K562 (cell line): ENCODE data around the gene SLC3A2. TPM values are rescaled to one million over a fixed set of nuclear protein-coding genes. Genes with fewer than 3 reads are reported as not detected.

ENCODE experiments used
- ATAC-seq: fragments of 200-7000 bp; cut with Tn5 transposase; 3 replicates; pipeline ENCODE4 v1.9.1; 2020; ENCODE audit warnings: moderate library complexity
- BruUV-seq: library from RNA; stranded (reverse); fragments of 400-500 nt; replicated peaks from 2 replicates; lab custom pipeline; 2021; lab: Mats Ljungman, UMichigan
- CTCF ChIA-PET: fragments of 300-600 bp; formaldehyde crosslinking; extraction: SDS; loops from one replicate; lab custom pipeline; 2021; ENCODE audit warnings: low intra/inter-chr PET ratio; lab: Yijun Ruan, JAX
- POLR2A ChIA-PET: fragments of 300-600, 350-650 bp; sonication (Branson Sonifier 250); formaldehyde crosslinking; extraction: SDS; loops from one replicate; lab custom pipeline; 2021; ENCODE audit warnings: antibody characterized with exemption, inconsistent platforms; lab: Yijun Ruan, JAX
- DNase-seq, 4 experiments: peaks; one replicate each; pipeline versions ENCODE4 v3.0.0 to v3.0.0-alpha.2; 2011 to 2018; ENCODE audit warnings: low spot score in 3 of 4, mixed read lengths in 3 of 4; ENCODE audit errors: extremely low read depth in 1 of 4
- FAIRE-seq: peaks from 2 replicates; lab custom pipeline; 2011; peaks lifted over from hg19 to GRCh38; lab: Jason Lieb, UNC
- H2AFZ ChIP-seq: 2 replicates; pipeline ENCODE4 v1.6.0; 2011; ENCODE audit warnings: low read depth, low read length, control low read depth, inconsistent platforms
- H3K27ac ChIP-seq: fragments of 200-600 bp; 3 replicates; pipeline ENCODE4 v1.8.0; 2011; ENCODE audit warnings: low read depth, mild to moderate bottlenecking, control low read depth, inconsistent platforms, low read length, moderate library complexity, mixed read lengths; ENCODE audit errors: extremely low read depth
- H3K27me3 ChIP-seq, 2 experiments: fragments of 300-600 bp in 1 of 2; 2 replicates in 1 of 2; 3 replicates in 1 of 2; pipeline versions ENCODE4 v1.6.0 to v1.8.0; 2011; ENCODE audit warnings: inconsistent platforms in 2 of 2, low read length in 2 of 2, mild to moderate bottlenecking in 1 of 2, mixed read lengths in 1 of 2, moderate library complexity in 1 of 2; ENCODE audit not compliant: control insufficient read depth in 2 of 2, insufficient read depth in 2 of 2
- H3K36me3 ChIP-seq: fragments of 300-600 bp; 3 replicates; pipeline ENCODE4 v1.8.0; 2011; ENCODE audit warnings: mild to moderate bottlenecking, low read length, inconsistent platforms; ENCODE audit not compliant: control insufficient read depth, insufficient read depth
- H3K4me1 ChIP-seq, 2 experiments: fragments of 200-600 bp in 1 of 2; replicated peaks in 1 of 2; 2 replicates in 1 of 2; 3 replicates in 1 of 2; pipeline versions ENCODE4 v1.5.1 to v1.8.0; 2011; ENCODE audit warnings: inconsistent platforms in 2 of 2, low read length in 2 of 2, mild to moderate bottlenecking in 1 of 2, mixed read lengths in 1 of 2, moderate library complexity in 1 of 2; ENCODE audit not compliant: control insufficient read depth in 2 of 2, insufficient read depth in 2 of 2
- H3K4me2 ChIP-seq: 2 replicates; pipeline ENCODE4 v1.6.1; 2011; ENCODE audit warnings: low read length, control low read depth, inconsistent platforms, mixed read lengths; ENCODE audit not compliant: insufficient read depth
- H3K4me3 ChIP-seq: fragments of 200-600 bp; sonication (generic), shearing (Covaris generic); 2 replicates; pipeline ENCODE4 v1.5.1; 2016; ENCODE audit warnings: control low read depth, inconsistent platforms
- H3K79me2 ChIP-seq: fragments of 200-600 bp; 3 replicates; pipeline ENCODE4 v1.8.0; 2011; ENCODE audit warnings: low read length, inconsistent platforms; ENCODE audit not compliant: control insufficient read depth, insufficient read depth
- H3K9ac ChIP-seq, 2 experiments: 2 replicates each; pipeline versions ENCODE4 v1.6.0 to v1.6.1; 2011; ENCODE audit warnings: low read depth in 2 of 2, low read length in 2 of 2, control low read depth in 1 of 2, inconsistent platforms in 1 of 2, mild to moderate bottlenecking in 1 of 2, mixed read lengths in 1 of 2; ENCODE audit not compliant: insufficient read depth in 1 of 2
- H3K9me1 ChIP-seq: one replicate; pipeline ENCODE4 v1.6.0; 2011; ENCODE audit warnings: inconsistent platforms, mild to moderate bottlenecking, low read length, moderate library complexity; ENCODE audit not compliant: control insufficient read depth, insufficient read depth
- H3K9me3 ChIP-seq: replicated peaks from 2 replicates; pipeline ENCODE4 v1.5.1; 2011; ENCODE audit warnings: low read depth, low read length, inconsistent platforms; ENCODE audit not compliant: control insufficient read depth, insufficient read depth
- H4K20me1 ChIP-seq: replicated peaks from 2 replicates; pipeline ENCODE4 v1.6.1; 2011; ENCODE audit warnings: low read length, inconsistent platforms, mixed read lengths; ENCODE audit not compliant: control insufficient read depth, insufficient read depth
- ADNP ChIP-seq: fragments of 200-800 bp; sonication (Bioruptor generic); IDR thresholded peaks from 2 replicates; pipeline ENCODE4 v1.6.1; 2016; ENCODE audit warnings: missing genetic modification characterization, missing compliant biosample characterization
- CBFA2T3 ChIP-seq: fragments of 450-650 bp; IDR thresholded peaks from 2 replicates; pipeline ENCODE4 v1.6.1; 2017
- CTBP1 ChIP-seq: fragments of 450-650 bp; IDR thresholded peaks from 2 replicates; pipeline ENCODE4 v1.6.1; 2016; ENCODE audit warnings: borderline replicate concordance
- DPF2 ChIP-seq: fragments of 450-650 bp; IDR thresholded peaks from 2 replicates; pipeline ENCODE4 v1.6.1; 2016
- FOXA3 ChIP-seq, 2 experiments: fragments of 450-650 bp in 1 of 2; sonication (generic) in 1 of 2; formaldehyde crosslinking; IDR thresholded peaks in 1 of 2; conservative IDR thresholded peaks in 1 of 2; 2 replicates each; pipeline versions ENCODE4 v1.4.0 to v1.8.0; 2020 to 2022; ENCODE audit warnings: mild to moderate bottlenecking in 2 of 2, missing genetic modification reagents in 1 of 2
- FUS ChIP-seq: fragments of 200-400 bp; formaldehyde crosslinking; optimal IDR thresholded peaks from 2 replicates; pipeline ENCODE3; 2017; ENCODE audit warnings: low read depth, low read length
- MAFF ChIP-seq: IDR thresholded peaks from 2 replicates; pipeline ENCODE4 v1.6.1; 2012; ENCODE audit warnings: low read length, improper control_type of control experiment
- MEF2A ChIP-seq: IDR thresholded peaks from 2 replicates; pipeline ENCODE4 v1.6.1; 2011; ENCODE audit warnings: low read depth, mild to moderate bottlenecking, low read length, moderate library complexity; ENCODE audit not compliant: control insufficient read depth
- NCOA4 ChIP-seq: fragments of 450-650 bp; IDR thresholded peaks from 2 replicates; pipeline ENCODE4 v1.6.1; 2018; ENCODE audit warnings: mild to moderate bottlenecking; ENCODE audit not compliant: partially characterized antibody
- NFE2 ChIP-seq: IDR thresholded peaks from 2 replicates; pipeline ENCODE4 v1.6.1; 2014; ENCODE audit warnings: antibody characterized with exemption, low read depth
- NRF1 ChIP-seq, 2 experiments: fragments of 450-650 bp; IDR thresholded peaks in 1 of 2; conservative IDR thresholded peaks in 1 of 2; 2 replicates each; pipeline ENCODE4 v1.6.1; 2014; ENCODE audit warnings: mild to moderate bottlenecking in 2 of 2
- PRPF4 ChIP-seq: fragments of 200-400 bp; formaldehyde crosslinking; IDR thresholded peaks from one replicate; pipeline ENCODE4 v1.6.1; 2017; ENCODE audit warnings: low read length, low read depth, mild to moderate bottlenecking; ENCODE audit not compliant: insufficient read depth, poor library complexity, severe bottlenecking
- XRCC3 ChIP-seq: fragments of 450-650 bp; IDR thresholded peaks from 2 replicates; pipeline ENCODE4 v1.6.1; 2017; ENCODE audit warnings: mild to moderate bottlenecking, moderate library complexity
- ZNF384 ChIP-seq: IDR thresholded peaks from 2 replicates; pipeline ENCODE4 v1.6.1; 2012; ENCODE audit warnings: low read depth, low read length, improper control_type of control experiment
- ZNF644 ChIP-seq: fragments of 200-800 bp; sonication (Bioruptor generic); IDR thresholded peaks from 2 replicates; pipeline ENCODE4 v1.6.1; 2016; ENCODE audit warnings: low read depth, missing genetic modification characterization, missing compliant biosample characterization
- ZNF707 ChIP-seq: fragments of 250-450 bp; sonication (Bioruptor Pico); conservative IDR thresholded peaks from 2 replicates; pipeline ENCODE4 v1.8.0; 2022; ENCODE audit warnings: inconsistent platforms, mild to moderate bottlenecking, moderate library complexity
- WGBS: fragments of 100-300 bp; shearing (Covaris generic); methylation state at CpG from one replicate; pipeline ENCODE4 v1.1.6; 2016; ENCODE audit warnings: low coverage, mixed read lengths; ENCODE audit not compliant: insufficient coverage; ENCODE audit errors: missing lambda C conversion rate; 5-methylcytosine and 5-hydroxymethylcytosine counted together
- in situ Hi-C: fragments of 300-500 bp; cut with MboI; formaldehyde crosslinking; loops from 4 replicates; pipeline ENCODE4 v1.15.0; 2018; ENCODE audit warnings: inconsistent platforms, mixed read lengths
- intact Hi-C: fragments of 100-400 bp; cut with micrococcal nuclease; formaldehyde crosslinking; loops from 2 replicates; pipeline ENCODE4 v1.14.2; 2022
- polyA plus RNA-seq, 8 experiments: library from polyadenylated mRNA; depleted of rRNA in 4 of 8; stranded (reverse) in 5 of 8; unstranded in 3 of 8; fragments of >200 nt; fragmentation: Nextera tagmentation in 2 of 8; fragmentation: Illumina TruSeq in 1 of 8; extraction: Ambion mirVana in 2 of 8; extraction: Trizol in 1 of 8; gene quantifications; 2 replicates each; pipeline versions ENCODE4 v1.2.1 to v1.2.3, GENCODE V29; 2011 to 2014; ENCODE audit warnings: inconsistent platforms in 1 of 8, missing spikeins in 1 of 8
- total RNA-seq, 7 experiments: library from RNA; depleted of rRNA in 6 of 7; stranded (reverse); fragments of >200 nt in 6 of 7; fragmentation: Illumina TruSeq in 2 of 7; extraction: Trizol in 2 of 7; gene quantifications; 2 replicates each; pipeline versions ENCODE4 v1.2.1 to v1.2.3, GENCODE V29; 2011 to 2021; ENCODE audit warnings: low replicate concordance in 1 of 7
- TF ChIP-seq, protein P1 (sequence below): fragments of 450-650 bp; formaldehyde crosslinking; IDR thresholded peaks from 2 replicates; pipeline ENCODE4 v1.4.0; 2022; ENCODE audit warnings: missing genetic modification characterization
- TF ChIP-seq, protein P2 (sequence below): fragments of 450-650 bp; IDR thresholded peaks from 2 replicates; pipeline ENCODE4 v1.6.1; 2016
- TF ChIP-seq, protein P3 (sequence below): fragments of 450-650 bp; IDR thresholded peaks from 2 replicates; pipeline ENCODE4 v1.6.1; 2016; ENCODE audit warnings: antibody characterized with exemption

SLC3A2 gene
- total and polyA plus RNA-seq, 9 of the 15 experiments (the other 6 are each of a cell fraction or from before 2014, with no cell fraction given), result 20.0 to 296 (median 214) TPM

DNA sequence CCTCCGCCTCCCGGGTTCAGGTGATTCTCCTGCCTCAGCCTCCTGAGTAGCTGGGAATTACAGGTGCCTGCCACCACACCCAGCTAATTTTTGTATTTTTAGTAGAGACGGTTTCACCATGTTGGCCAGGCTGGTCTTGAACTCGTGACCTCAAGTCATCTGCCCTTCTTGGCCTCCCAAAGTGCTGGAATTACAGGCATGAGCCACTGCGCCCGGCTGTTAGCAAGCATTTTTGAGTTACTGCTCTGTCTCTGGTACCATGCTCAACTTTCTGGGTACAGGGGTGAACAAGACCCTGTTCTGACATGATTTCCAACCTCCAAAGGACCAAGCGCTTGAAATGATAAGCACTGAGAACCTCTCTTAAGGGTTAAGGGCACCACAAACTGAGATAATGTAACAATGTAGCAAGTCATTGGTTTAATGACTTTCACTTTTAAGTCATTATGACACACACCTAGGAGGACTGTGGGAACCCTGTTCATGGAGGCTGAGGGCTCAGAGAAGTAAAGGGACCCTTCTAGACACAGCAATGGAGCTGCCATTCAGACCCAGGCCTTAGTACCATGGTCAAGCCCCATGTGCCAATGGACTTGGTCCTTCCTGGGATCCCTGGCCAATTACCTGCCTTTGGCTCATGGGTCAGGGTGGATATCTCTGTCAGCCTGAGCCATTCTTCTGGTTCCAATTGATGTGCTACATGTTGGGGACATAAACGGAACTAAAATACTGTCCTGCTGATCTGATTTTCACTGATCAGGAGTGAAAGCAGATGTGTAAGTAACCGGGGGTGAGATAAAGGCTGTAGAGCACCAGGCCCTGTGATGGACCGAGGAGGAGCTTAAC, 11.6 kb downstream of the SLC3A2 start:
- Histone ChIP-seq H3K9me1 (no peaks in the 10 kb centered on the region), H3K4me3 (no peak overlapping the region), H3K9me3 (no peaks in the 10 kb centered on the region), H3K9ac (no peak overlapping the region; a peak in 1 of 4 replicates), H4K20me1 (peaks cover 22% of the 10 kb centered on the region), H3K79me2 (peaks cover 3% of the 10 kb centered on the region; the same call in 1 of the 3 replicates), H3K27ac (peak overlapping the region; percentile 34; the same call in 1 of the 3 replicates), H3K4me2 (peak overlapping the region; percentile 54; the same call in 1 of the 2 replicates), H3K36me3 (peaks cover 23% of the 10 kb centered on the region), H3K4me1 (peaks cover 39 to 44% of the 10 kb centered on the region in 2 experiments), H2AFZ (no peak overlapping the region), H3K27me3 (peaks cover 0 to 7% of the 10 kb centered on the region in 2 experiments; a peak in 1 of 5 replicates)
- BruUV-seq, result no TSS peak
- peak; percentile 1; the same call in 1 of the 3 replicates for ATAC-seq
- intact Hi-C loops, result no loop called here
- WGBS, result 36% methylated on average over 10 of the region's 10 CpGs
- peak; percentile 75 for FAIRE-seq
- peak; percentile 32 to 56 (median 41) for DNase-seq
- in situ Hi-C loops, result no loop called here
- ChIA-PET POLR2A (interaction anchor here (0.6 to 4.6 kb wide), 9 partner anchors 8 to 1050 kb away, joined by 3 to 44 read pairs (median 3); partner anchors contain the start of gene SLC3A2), CTCF (no interaction called here)
- TF ChIP-seq NFE2 (peak; percentile 74), MEF2A (no peak), ADNP (tag) (peak; percentile 83; the same call in 1 of the 2 replicates), NCOA4 (no peak), NRF1 (conservative IDR thresholded peaks at IDR 0.05 in 1 of 2, IDR thresholded peaks at IDR 0.05 in 1 of 2) (0 out of 4 replicates have a peak, but pooled peaks of 1 of the 2 experiments have one; percentile 13), ZNF644 (no peak), ZNF707 (CRISPR knock-in tag) (no peak), CTBP1 (peak; percentile 50; the same call in 1 of the 2 replicates), XRCC3 (no peak), PRPF4 (no peak), FUS (no peak), DPF2 (peak; percentile 64), CBFA2T3 (peak; percentile 36; the same call in 1 of the 2 replicates), ZNF384 (no peak), MAFF (peak; percentile 31; the same call in 1 of the 2 replicates), FOXA3 (CRISPR knock-in tag; conservative IDR thresholded peaks at IDR 0.05 in 1 of 2, IDR thresholded peaks at IDR 0.05 in 1 of 2) (0 out of 4 replicates have a peak, but pooled peaks of 1 of the 2 experiments have one; percentile 32)
- TF ChIP-seq, protein P1, sequence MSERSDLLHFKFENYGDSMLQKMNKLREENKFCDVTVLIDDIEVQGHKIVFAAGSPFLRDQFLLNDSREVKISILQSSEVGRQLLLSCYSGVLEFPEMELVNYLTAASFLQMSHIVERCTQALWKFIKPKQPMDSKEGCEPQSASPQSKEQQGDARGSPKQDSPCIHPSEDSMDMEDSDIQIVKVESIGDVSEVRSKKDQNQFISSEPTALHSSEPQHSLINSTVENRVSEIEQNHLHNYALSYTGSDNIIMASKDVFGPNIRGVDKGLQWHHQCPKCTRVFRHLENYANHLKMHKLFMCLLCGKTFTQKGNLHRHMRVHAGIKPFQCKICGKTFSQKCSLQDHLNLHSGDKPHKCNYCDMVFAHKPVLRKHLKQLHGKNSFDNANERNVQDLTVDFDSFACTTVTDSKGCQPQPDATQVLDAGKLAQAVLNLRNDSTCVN (CRISPR knock-in tag), result no peak
- TF ChIP-seq, protein P2, sequence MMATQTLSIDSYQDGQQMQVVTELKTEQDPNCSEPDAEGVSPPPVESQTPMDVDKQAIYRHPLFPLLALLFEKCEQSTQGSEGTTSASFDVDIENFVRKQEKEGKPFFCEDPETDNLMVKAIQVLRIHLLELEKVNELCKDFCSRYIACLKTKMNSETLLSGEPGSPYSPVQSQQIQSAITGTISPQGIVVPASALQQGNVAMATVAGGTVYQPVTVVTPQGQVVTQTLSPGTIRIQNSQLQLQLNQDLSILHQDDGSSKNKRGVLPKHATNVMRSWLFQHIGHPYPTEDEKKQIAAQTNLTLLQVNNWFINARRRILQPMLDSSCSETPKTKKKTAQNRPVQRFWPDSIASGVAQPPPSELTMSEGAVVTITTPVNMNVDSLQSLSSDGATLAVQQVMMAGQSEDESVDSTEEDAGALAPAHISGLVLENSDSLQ, result peak; percentile 13; the same call in 1 of the 2 replicates
- TF ChIP-seq, protein P3, sequence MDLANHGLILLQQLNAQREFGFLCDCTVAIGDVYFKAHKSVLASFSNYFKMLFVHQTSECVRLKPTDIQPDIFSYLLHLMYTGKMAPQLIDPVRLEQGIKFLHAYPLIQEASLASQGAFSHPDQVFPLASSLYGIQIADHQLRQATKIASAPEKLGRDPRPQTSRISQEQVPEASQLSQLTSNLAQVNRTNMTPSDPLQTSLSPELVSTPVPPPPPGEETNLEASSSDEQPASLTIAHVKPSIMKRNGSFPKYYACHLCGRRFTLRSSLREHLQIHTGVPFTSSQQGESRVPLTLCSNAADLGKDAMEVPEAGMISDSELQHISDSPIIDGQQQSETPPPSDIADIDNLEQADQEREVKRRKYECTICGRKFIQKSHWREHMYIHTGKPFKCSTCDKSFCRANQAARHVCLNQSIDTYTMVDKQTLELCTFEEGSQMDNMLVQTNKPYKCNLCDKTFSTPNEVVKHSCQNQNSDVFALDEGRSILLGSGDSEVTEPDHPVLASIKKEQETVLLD, result no peak
